WTC11 (cell line): ENCODE results near the gene ADAM19. TPM values are rescaled to one million over a fixed set of nuclear protein-coding genes. Genes with fewer than 3 reads are reported as not detected.

Experiments
- ATAC-seq: fragments of 200-7000 bp; cut with Tn5 transposase; 2 replicates; pipeline ENCODE4 v1.10.0; 2021; ENCODE audit warnings: mild to moderate bottlenecking, moderate library complexity
- CTCF ChIA-PET: fragments of 300-600 bp; sonication (Branson Sonifier 250); formaldehyde crosslinking; loops from one replicate; lab custom pipeline; 2021; ENCODE audit warnings: antibody characterized with exemption; lab: Charles Lee
- POLR2A ChIA-PET: fragments of 350-600 bp; sonication (Branson Sonifier 250); formaldehyde crosslinking; loops from one replicate; lab custom pipeline; 2021; ENCODE audit warnings: antibody characterized with exemption; lab: Charles Lee
- DNase-seq: peaks from one replicate; pipeline ENCODE4 v3.0.0; 2021; ENCODE audit warnings: low spot score
- H3K27ac Mint-ChIP-seq: 2 replicates; pipeline ENCODE4 v1.8.0; 2021; ENCODE audit warnings: mixed read lengths
- H3K27me3 Mint-ChIP-seq: 2 replicates; pipeline ENCODE4 v1.8.0; 2021; ENCODE audit warnings: low read depth, mild to moderate bottlenecking, moderate library complexity, mixed read lengths
- H3K36me3 Mint-ChIP-seq: 2 replicates; pipeline ENCODE4 v1.8.0; 2021; ENCODE audit warnings: mixed read lengths
- H3K4me1 Mint-ChIP-seq: 2 replicates; pipeline ENCODE4 v1.8.0; 2022; ENCODE audit warnings: mixed read lengths
- H3K4me3 Mint-ChIP-seq: 2 replicates; pipeline ENCODE4 v1.8.0; 2021; ENCODE audit warnings: mild to moderate bottlenecking, moderate library complexity, mixed read lengths
- H3K9me3 Mint-ChIP-seq: 2 replicates; pipeline ENCODE4 v1.8.0; 2021; ENCODE audit warnings: mixed read lengths
- GRHL2 ChIP-seq: fragments of 250-450 bp; sonication (Bioruptor Pico); IDR thresholded peaks from 2 replicates; pipeline ENCODE4 v1.8.0; 2022; ENCODE audit warnings: mild to moderate bottlenecking, moderate library complexity; ENCODE audit not compliant: insufficient replicate concordance, severe bottlenecking
- JAZF1 ChIP-seq: fragments of 250-450 bp; sonication (Bioruptor Pico); IDR thresholded peaks from 2 replicates; pipeline ENCODE4 v1.9.0; 2021; ENCODE audit warnings: moderate library complexity, mild to moderate bottlenecking, inconsistent platforms
- MYBL2 ChIP-seq: sonication (generic); formaldehyde crosslinking; IDR thresholded peaks from 2 replicates; pipeline ENCODE4 v1.8.1; 2023; ENCODE audit warnings: mild to moderate bottlenecking, moderate library complexity, missing genetic modification reagents
- NR2C2 ChIP-seq: sonication (generic); formaldehyde crosslinking; IDR thresholded peaks from 2 replicates; pipeline ENCODE4 v1.8.0; 2022; ENCODE audit warnings: mild to moderate bottlenecking, missing genetic modification reagents
- TEAD4 ChIP-seq: sonication (generic); formaldehyde crosslinking; IDR thresholded peaks from 2 replicates; pipeline ENCODE4 v1.8.0; 2022; ENCODE audit warnings: mild to moderate bottlenecking, missing genetic modification reagents
- TP53 ChIP-seq: sonication (generic); formaldehyde crosslinking; IDR thresholded peaks from 2 replicates; pipeline ENCODE4 v1.8.1; 2023; ENCODE audit warnings: mild to moderate bottlenecking, missing genetic modification reagents
- ZNF219 ChIP-seq: sonication (generic); formaldehyde crosslinking; IDR thresholded peaks from 2 replicates; pipeline ENCODE4 v1.8.0; 2023; ENCODE audit warnings: missing genetic modification reagents, mild to moderate bottlenecking, borderline replicate concordance
- ZNF263 ChIP-seq: sonication (generic); formaldehyde crosslinking; IDR thresholded peaks from 2 replicates; pipeline ENCODE4 v1.8.1; 2022; ENCODE audit warnings: low read depth, mild to moderate bottlenecking, moderate library complexity, missing genetic modification reagents
- total RNA-seq: library from RNA; stranded (reverse); gene quantifications from 3 replicates; pipeline ENCODE4 v1.2.3, GENCODE V29; 2021
- TF ChIP-seq, protein P1 (sequence below): sonication (generic); formaldehyde crosslinking; IDR thresholded peaks from 2 replicates; pipeline ENCODE4 v1.8.1; 2023; ENCODE audit warnings: mild to moderate bottlenecking, missing genetic modification reagents
- TF ChIP-seq, protein P2 (sequence below): sonication (generic); formaldehyde crosslinking; IDR thresholded peaks from 2 replicates; pipeline ENCODE4 v1.8.0; 2022; ENCODE audit warnings: missing genetic modification reagents
- TF ChIP-seq, protein P3 (sequence below): fragments of 250-450 bp; sonication (Bioruptor Pico); IDR thresholded peaks from 2 replicates; pipeline ENCODE4 v1.9.0; 2021; ENCODE audit warnings: mild to moderate bottlenecking, borderline replicate concordance
- TF ChIP-seq, protein P4 (sequence below): sonication (generic); formaldehyde crosslinking; IDR thresholded peaks from 2 replicates; pipeline ENCODE4 v1.8.1; 2023; ENCODE audit warnings: mild to moderate bottlenecking, moderate library complexity, missing genetic modification reagents
- TF ChIP-seq, protein P5 (sequence below): fragments of 250-450 bp; sonication (Bioruptor Pico); IDR thresholded peaks from 2 replicates; pipeline ENCODE4 v1.9.0; 2021; ENCODE audit warnings: mild to moderate bottlenecking
- TF ChIP-seq, protein P6 (sequence below): sonication (generic); formaldehyde crosslinking; IDR thresholded peaks from 2 replicates; pipeline ENCODE4 v1.8.0; 2023; ENCODE audit warnings: missing genetic modification reagents, mild to moderate bottlenecking, borderline replicate concordance
- TF ChIP-seq, protein P7 (sequence below): sonication (generic); formaldehyde crosslinking; IDR thresholded peaks from 2 replicates; pipeline ENCODE4 v1.8.1; 2023; ENCODE audit warnings: mild to moderate bottlenecking, missing genetic modification reagents, moderate library complexity

The ADAM19 gene
- total RNA-seq, 1 experiment from 2014 or later = 28.6 TPM

DNA sequence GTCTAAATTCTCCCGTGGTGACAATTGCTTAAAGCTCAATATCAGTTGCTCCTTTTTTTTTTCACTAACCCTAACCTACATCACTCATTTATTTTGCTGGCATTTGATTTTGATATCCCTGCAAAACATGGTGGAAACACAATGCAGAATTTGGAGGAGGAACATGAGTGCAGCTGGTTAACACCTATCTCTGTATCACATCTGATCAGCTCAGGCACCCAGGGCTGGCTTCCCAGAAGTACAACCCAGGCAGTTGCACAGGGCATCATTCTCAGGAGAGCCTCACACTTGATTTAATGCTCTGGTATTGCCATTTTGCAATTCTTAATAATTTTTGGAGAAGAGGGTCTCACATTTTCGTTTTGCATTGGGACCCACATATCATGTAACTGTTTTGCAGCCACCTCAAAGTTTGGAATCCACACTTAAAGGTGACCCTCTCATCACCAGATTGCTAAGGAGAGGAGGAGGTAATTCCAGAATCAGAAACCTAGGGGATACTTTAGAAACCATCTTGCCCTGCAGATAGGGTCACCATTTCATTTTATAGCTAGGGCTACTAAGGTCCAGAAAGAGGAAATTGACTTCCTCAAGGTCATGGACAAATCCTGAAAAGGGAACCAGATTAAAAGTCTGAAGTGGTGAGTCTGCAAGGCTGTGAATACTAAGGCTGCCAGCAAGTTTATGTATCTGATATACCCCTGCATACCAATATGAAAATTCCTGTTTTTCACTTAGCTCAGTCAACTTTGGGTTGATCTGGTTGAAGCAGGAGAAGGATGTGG, 19.3 kb upstream of the ADAM19 start (continued):
- TF ChIP-seq, protein P1, sequence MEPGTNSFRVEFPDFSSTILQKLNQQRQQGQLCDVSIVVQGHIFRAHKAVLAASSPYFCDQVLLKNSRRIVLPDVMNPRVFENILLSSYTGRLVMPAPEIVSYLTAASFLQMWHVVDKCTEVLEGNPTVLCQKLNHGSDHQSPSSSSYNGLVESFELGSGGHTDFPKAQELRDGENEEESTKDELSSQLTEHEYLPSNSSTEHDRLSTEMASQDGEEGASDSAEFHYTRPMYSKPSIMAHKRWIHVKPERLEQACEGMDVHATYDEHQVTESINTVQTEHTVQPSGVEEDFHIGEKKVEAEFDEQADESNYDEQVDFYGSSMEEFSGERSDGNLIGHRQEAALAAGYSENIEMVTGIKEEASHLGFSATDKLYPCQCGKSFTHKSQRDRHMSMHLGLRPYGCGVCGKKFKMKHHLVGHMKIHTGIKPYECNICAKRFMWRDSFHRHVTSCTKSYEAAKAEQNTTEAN (CRISPR knock-in tag) = no peak

DNA sequence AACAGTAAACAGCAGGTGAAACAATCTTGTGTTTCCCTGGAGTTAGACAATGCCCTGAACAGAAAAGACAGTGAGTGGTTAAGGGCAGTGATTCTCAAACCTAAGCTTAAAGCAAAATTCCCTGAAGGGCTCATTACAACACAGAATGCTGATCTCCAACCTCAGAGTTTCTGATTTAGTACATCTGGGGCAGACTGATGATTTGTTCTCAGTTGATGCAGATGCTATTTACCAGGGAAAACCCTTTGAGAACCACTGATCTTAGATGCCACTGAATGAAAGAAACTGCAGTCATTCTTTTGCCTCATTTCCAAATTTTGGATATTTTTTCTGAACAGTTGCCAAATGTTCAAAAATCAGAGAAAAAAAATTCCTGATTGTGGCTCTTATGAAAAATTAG, 18.7 kb upstream of the ADAM19 start:
- CTCF ChIA-PET = no interaction called here
- Mint-ChIP-seq H3K27me3 (no peaks in the 10 kb centered on the region), H3K36me3 (no peaks in the 10 kb centered on the region), H3K27ac (no peak overlapping the region), H3K9me3 (0 out of 2 replicates have a peak, but pooled peaks cover 3% of the 10 kb centered on the region), H3K4me1 (peaks cover 6% of the 10 kb centered on the region), H3K4me3 (no peak overlapping the region)
- ATAC-seq (no peak), DNase-seq (no peak)
- POLR2A ChIA-PET = no interaction called here
- TF ChIP-seq JAZF1 (no peak), GRHL2 (CRISPR knock-in tag) (no peak), ZNF263 (no peak), TP53 (no peak), TEAD4 (CRISPR knock-in tag) (no peak), MYBL2 (CRISPR knock-in tag) (no peak), ZNF219 (CRISPR knock-in tag) (no peak), NR2C2 (CRISPR knock-in tag) (no peak)
- TF ChIP-seq, protein P2, sequence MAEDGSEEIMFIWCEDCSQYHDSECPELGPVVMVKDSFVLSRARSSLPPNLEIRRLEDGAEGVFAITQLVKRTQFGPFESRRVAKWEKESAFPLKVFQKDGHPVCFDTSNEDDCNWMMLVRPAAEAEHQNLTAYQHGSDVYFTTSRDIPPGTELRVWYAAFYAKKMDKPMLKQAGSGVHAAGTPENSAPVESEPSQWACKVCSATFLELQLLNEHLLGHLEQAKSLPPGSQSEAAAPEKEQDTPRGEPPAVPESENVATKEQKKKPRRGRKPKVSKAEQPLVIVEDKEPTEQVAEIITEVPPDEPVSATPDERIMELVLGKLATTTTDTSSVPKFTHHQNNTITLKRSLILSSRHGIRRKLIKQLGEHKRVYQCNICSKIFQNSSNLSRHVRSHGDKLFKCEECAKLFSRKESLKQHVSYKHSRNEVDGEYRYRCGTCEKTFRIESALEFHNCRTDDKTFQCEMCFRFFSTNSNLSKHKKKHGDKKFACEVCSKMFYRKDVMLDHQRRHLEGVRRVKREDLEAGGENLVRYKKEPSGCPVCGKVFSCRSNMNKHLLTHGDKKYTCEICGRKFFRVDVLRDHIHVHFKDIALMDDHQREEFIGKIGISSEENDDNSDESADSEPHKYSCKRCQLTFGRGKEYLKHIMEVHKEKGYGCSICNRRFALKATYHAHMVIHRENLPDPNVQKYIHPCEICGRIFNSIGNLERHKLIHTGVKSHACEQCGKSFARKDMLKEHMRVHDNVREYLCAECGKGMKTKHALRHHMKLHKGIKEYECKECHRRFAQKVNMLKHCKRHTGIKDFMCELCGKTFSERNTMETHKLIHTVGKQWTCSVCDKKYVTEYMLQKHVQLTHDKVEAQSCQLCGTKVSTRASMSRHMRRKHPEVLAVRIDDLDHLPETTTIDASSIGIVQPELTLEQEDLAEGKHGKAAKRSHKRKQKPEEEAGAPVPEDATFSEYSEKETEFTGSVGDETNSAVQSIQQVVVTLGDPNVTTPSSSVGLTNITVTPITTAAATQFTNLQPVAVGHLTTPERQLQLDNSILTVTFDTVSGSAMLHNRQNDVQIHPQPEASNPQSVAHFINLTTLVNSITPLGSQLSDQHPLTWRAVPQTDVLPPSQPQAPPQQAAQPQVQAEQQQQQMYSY (CRISPR knock-in tag) = no peak
- TF ChIP-seq, protein P3, sequence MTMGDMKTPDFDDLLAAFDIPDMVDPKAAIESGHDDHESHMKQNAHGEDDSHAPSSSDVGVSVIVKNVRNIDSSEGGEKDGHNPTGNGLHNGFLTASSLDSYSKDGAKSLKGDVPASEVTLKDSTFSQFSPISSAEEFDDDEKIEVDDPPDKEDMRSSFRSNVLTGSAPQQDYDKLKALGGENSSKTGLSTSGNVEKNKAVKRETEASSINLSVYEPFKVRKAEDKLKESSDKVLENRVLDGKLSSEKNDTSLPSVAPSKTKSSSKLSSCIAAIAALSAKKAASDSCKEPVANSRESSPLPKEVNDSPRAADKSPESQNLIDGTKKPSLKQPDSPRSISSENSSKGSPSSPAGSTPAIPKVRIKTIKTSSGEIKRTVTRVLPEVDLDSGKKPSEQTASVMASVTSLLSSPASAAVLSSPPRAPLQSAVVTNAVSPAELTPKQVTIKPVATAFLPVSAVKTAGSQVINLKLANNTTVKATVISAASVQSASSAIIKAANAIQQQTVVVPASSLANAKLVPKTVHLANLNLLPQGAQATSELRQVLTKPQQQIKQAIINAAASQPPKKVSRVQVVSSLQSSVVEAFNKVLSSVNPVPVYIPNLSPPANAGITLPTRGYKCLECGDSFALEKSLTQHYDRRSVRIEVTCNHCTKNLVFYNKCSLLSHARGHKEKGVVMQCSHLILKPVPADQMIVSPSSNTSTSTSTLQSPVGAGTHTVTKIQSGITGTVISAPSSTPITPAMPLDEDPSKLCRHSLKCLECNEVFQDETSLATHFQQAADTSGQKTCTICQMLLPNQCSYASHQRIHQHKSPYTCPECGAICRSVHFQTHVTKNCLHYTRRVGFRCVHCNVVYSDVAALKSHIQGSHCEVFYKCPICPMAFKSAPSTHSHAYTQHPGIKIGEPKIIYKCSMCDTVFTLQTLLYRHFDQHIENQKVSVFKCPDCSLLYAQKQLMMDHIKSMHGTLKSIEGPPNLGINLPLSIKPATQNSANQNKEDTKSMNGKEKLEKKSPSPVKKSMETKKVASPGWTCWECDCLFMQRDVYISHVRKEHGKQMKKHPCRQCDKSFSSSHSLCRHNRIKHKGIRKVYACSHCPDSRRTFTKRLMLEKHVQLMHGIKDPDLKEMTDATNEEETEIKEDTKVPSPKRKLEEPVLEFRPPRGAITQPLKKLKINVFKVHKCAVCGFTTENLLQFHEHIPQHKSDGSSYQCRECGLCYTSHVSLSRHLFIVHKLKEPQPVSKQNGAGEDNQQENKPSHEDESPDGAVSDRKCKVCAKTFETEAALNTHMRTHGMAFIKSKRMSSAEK (CRISPR knock-in tag) = no peak
- TF ChIP-seq, protein P4, sequence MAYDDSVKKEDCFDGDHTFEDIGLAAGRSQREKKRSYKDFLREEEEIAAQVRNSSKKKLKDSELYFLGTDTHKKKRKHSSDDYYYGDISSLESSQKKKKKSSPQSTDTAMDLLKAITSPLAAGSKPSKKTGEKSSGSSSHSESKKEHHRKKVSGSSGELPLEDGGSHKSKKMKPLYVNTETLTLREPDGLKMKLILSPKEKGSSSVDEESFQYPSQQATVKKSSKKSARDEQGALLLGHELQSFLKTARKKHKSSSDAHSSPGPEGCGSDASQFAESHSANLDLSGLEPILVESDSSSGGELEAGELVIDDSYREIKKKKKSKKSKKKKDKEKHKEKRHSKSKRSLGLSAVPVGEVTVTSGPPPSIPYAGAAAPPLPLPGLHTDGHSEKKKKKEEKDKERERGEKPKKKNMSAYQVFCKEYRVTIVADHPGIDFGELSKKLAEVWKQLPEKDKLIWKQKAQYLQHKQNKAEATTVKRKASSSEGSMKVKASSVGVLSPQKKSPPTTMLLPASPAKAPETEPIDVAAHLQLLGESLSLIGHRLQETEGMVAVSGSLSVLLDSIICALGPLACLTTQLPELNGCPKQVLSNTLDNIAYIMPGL (CRISPR knock-in tag) = no peak
- TF ChIP-seq, protein P5, sequence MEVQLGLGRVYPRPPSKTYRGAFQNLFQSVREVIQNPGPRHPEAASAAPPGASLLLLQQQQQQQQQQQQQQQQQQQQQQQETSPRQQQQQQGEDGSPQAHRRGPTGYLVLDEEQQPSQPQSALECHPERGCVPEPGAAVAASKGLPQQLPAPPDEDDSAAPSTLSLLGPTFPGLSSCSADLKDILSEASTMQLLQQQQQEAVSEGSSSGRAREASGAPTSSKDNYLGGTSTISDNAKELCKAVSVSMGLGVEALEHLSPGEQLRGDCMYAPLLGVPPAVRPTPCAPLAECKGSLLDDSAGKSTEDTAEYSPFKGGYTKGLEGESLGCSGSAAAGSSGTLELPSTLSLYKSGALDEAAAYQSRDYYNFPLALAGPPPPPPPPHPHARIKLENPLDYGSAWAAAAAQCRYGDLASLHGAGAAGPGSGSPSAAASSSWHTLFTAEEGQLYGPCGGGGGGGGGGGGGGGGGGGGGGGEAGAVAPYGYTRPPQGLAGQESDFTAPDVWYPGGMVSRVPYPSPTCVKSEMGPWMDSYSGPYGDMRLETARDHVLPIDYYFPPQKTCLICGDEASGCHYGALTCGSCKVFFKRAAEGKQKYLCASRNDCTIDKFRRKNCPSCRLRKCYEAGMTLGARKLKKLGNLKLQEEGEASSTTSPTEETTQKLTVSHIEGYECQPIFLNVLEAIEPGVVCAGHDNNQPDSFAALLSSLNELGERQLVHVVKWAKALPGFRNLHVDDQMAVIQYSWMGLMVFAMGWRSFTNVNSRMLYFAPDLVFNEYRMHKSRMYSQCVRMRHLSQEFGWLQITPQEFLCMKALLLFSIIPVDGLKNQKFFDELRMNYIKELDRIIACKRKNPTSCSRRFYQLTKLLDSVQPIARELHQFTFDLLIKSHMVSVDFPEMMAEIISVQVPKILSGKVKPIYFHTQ (CRISPR knock-in tag) = no peak
- TF ChIP-seq, protein P6, sequence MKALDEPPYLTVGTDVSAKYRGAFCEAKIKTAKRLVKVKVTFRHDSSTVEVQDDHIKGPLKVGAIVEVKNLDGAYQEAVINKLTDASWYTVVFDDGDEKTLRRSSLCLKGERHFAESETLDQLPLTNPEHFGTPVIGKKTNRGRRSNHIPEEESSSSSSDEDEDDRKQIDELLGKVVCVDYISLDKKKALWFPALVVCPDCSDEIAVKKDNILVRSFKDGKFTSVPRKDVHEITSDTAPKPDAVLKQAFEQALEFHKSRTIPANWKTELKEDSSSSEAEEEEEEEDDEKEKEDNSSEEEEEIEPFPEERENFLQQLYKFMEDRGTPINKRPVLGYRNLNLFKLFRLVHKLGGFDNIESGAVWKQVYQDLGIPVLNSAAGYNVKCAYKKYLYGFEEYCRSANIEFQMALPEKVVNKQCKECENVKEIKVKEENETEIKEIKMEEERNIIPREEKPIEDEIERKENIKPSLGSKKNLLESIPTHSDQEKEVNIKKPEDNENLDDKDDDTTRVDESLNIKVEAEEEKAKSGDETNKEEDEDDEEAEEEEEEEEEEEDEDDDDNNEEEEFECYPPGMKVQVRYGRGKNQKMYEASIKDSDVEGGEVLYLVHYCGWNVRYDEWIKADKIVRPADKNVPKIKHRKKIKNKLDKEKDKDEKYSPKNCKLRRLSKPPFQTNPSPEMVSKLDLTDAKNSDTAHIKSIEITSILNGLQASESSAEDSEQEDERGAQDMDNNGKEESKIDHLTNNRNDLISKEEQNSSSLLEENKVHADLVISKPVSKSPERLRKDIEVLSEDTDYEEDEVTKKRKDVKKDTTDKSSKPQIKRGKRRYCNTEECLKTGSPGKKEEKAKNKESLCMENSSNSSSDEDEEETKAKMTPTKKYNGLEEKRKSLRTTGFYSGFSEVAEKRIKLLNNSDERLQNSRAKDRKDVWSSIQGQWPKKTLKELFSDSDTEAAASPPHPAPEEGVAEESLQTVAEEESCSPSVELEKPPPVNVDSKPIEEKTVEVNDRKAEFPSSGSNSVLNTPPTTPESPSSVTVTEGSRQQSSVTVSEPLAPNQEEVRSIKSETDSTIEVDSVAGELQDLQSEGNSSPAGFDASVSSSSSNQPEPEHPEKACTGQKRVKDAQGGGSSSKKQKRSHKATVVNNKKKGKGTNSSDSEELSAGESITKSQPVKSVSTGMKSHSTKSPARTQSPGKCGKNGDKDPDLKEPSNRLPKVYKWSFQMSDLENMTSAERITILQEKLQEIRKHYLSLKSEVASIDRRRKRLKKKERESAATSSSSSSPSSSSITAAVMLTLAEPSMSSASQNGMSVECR (CRISPR knock-in tag) = no peak
- TF ChIP-seq, protein P7, sequence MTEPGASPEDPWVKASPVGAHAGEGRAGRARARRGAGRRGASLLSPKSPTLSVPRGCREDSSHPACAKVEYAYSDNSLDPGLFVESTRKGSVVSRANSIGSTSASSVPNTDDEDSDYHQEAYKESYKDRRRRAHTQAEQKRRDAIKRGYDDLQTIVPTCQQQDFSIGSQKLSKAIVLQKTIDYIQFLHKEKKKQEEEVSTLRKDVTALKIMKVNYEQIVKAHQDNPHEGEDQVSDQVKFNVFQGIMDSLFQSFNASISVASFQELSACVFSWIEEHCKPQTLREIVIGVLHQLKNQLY = no peak
